Mononuclear cell (primary cell): ENCODE results near the gene UBR1. TPM values are rescaled to one million over a fixed set of nuclear protein-coding genes. Genes with fewer than 3 reads are reported as not detected.

Experiments
- H3K27me3 ChIP-seq: 2 replicates; pipeline ENCODE4 v1.6.0; 2011; ENCODE audit warnings: low read length, control low read depth; ENCODE audit not compliant: insufficient read depth
- H3K4me1 ChIP-seq: 2 replicates; pipeline ENCODE4 v1.5.1; 2011; ENCODE audit warnings: mild to moderate bottlenecking, low read length, control low read depth; ENCODE audit not compliant: insufficient read depth
- H3K4me3 ChIP-seq: 2 replicates; pipeline ENCODE4 v1.5.1; 2011; ENCODE audit warnings: mild to moderate bottlenecking, low read length, moderate library complexity
- H3K9me3 ChIP-seq: 2 replicates; pipeline ENCODE4 v1.5.1; 2011; ENCODE audit warnings: low read depth, mild to moderate bottlenecking, control low read depth, low read length
- total RNA-seq: library from RNA; depleted of rRNA; stranded (reverse); fragments of >200 nt; gene quantifications from one replicate; pipeline ENCODE4 v1.2.3, GENCODE V29; 2012

The UBR1 gene
- total RNA-seq, 1 donor: 44.7 TPM

DNA sequence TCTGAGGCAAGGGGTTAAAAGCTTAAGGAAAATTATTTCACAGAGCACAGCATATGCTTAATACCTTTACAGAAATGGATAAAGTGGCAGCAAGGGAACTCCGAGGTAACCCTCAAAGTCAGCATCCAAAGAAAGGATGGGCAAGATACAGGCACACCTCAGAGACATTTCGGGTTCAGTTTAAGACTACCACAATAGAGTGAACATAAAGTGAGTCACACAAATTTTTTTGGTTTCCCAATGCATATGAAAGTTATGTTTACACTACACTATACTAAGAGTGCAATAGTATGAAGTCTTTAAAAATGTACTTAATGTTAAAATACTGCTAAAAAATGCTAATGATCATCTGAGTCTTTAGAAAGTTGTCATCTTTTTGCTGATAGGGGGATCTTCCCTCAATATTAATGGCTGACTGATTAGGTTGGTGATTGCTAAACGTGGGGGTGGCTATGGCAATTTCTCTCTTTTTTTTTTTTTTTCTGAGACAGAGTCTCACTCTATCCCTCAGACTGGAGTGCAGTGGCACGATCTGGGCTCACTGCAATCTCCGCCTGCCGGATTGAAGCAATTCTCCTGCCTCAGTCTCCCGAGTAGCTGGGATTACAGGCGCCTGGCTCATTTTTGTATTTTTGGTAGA is 10.0 kb downstream of the UBR1 start:
- Histone ChIP-seq H3K4me3 (no peak overlapping the region), H3K27me3 (no peaks in the 10 kb centered on the region), H3K4me1 (peaks cover 8% of the 10 kb centered on the region), H3K9me3 (no peaks in the 10 kb centered on the region)

DNA sequence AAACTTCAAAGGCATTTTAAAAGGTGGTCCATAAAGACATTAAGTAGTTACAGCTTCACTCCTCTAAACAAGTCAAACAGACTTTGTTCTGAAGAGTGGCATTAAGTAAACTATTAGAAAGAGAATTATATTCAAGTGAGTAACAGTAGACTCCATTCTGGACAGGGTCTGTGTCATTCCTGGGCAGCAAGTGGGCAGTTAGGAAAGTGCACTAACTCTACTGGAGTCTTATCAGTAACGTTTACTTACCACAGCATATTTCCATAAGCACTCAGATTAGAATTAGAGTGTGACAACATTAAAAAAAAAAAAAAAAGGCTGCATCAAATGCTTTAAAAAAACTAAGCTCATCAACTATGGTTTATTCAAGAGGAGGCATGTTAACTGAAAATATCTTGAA is 10.6 kb downstream of the UBR1 start:
- Histone ChIP-seq H3K27me3 (no peaks in the 10 kb centered on the region), H3K4me3 (no peak overlapping the region), H3K9me3 (no peaks in the 10 kb centered on the region), H3K4me1 (peaks cover 8% of the 10 kb centered on the region)

DNA sequence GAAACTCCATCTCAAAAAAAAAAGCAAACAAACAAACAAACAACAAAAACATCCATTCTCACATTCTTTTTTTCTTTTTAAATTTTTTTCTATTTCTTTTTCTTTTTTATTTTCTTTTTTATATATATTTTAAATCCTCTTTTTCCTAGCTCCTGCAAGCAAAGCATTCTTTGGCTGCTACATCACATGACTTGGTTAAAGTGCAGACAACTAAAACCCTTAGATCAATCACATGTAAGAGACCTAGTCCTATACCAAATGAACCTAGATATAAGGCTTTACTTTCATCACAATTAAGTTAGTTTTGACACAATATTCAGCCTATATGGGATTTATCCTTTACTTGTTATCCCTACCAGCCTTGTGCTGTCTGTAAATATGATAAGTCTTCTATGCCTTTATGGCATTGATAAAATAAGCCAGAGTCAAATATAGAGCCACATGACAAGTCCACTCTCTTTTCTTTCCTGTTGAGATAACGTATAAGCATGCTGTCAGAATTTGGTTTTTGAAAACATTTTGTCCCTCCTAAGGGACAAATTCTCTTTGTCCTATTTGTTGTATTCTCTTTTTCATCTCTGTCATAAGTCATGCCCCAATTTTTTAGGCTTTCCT is 11.3 kb downstream of the UBR1 start:
- no peaks in the 10 kb centered on the region for H3K9me3 ChIP-seq
- peaks cover 8% of the 10 kb centered on the region for H3K4me1 ChIP-seq
- no peaks in the 10 kb centered on the region for H3K27me3 ChIP-seq
- H3K4me3 ChIP-seq: no peak overlapping the region

DNA sequence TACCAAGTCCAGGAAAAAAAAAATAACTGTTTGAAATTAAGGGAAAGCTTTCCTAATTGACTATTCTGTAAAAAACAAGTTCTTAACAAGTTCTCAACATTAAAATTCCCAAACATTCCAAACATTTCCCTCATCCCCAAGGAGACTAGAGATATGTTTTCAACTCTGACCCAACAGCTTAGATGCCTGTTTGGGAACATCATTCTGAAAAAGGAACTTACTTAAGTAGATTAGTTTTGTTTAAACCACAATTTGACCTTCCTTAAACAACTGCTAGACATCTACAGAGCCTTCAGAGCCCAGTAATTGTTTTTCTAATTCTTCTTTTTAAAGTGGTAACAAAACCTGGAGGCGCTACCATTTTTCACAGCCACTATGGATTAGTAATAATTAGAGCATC is 12.8 kb downstream of the UBR1 start:
- Histone ChIP-seq H3K9me3 (no peaks in the 10 kb centered on the region), H3K4me1 (peaks cover 8% of the 10 kb centered on the region), H3K27me3 (no peaks in the 10 kb centered on the region), H3K4me3 (no peak overlapping the region)

DNA sequence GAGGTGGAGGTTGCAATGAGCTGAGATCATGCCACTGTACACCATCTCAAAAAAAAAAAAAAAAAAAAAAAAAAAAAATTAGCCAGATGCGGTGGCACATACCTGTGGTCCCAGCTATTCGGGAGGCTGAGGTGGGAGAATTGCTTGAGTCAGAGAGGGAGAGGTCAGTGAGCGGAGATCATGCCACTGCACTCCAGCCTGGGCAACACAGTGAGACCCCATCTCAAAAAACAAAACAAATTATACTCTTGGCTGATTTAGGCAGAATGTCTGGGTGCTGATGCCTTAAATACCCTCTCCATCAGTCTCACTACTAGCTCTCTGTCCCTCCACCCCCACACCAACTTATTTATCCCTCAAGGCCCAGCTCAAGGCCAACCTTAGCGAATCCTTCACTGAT is 14.0 kb downstream of the UBR1 start:
- Histone ChIP-seq H3K4me1 (peaks cover 8% of the 10 kb centered on the region), H3K27me3 (no peaks in the 10 kb centered on the region), H3K9me3 (no peaks in the 10 kb centered on the region), H3K4me3 (no peak overlapping the region)

DNA sequence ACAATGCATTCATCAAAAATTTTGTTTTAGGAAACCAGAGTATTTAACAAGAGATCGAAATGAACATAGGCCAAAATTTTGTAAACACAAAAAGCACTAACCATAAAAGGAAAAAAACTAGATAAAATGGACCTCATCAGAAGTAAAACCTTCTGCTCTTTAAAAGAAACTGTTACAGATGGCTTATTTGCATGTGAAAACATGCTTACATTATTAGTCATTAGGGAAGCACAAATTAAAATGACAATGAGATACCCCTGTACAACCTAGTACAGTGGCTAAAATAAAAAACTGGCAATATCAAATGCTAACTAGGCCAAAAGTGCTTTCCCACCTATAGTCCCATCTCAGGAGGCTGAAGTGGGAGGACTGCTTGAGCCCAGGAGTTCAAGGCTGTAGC is 19.3 kb downstream of the UBR1 start:
- H3K4me1 ChIP-seq: no peaks in the 10 kb centered on the region
- H3K27me3 ChIP-seq: no peaks in the 10 kb centered on the region
- no peak overlapping the region for H3K4me3 ChIP-seq
- H3K9me3 ChIP-seq: no peaks in the 10 kb centered on the region

DNA sequence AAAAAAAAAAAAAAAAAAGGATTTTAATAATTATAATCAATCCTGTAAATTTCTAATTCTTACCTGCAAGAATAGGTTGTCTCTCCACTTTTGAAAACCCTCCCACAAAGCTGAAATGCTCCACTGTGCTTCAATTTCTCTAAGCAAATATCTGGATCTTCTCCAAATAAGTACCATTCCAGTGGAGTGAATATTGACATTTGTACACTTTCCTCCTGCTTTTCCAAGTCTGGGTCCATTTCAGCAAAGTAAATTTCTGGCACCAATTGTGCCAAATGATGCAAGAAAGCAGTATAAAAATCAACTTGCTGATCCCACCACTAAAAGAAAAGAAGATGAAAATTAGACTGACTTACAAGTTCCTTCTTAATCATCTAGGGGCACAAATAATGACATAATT is 19.9 kb downstream of the UBR1 start:
- Histone ChIP-seq H3K27me3 (no peaks in the 10 kb centered on the region), H3K9me3 (no peaks in the 10 kb centered on the region), H3K4me1 (no peaks in the 10 kb centered on the region), H3K4me3 (no peak overlapping the region)

DNA sequence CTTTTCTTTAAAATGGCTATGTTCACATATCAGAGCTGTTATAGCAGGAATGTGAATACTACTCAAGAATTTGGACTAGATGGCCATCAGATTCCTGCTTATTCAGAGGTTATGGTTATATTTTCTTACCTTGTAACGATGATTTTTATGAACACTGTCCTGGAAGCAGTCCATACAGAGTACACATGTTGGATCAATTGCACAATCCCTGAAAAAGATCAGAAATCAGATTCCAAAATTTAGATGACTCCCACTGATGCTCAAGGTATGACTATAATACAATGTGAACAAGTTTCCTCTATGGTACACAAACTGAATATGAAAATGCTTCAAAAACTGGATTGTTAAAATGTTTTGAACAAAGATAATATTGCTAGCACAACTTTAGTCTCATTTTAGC is 23.3 kb downstream of the UBR1 start:
- Histone ChIP-seq H3K27me3 (no peaks in the 10 kb centered on the region), H3K4me1 (no peaks in the 10 kb centered on the region), H3K9me3 (no peaks in the 10 kb centered on the region), H3K4me3 (no peak overlapping the region)

DNA sequence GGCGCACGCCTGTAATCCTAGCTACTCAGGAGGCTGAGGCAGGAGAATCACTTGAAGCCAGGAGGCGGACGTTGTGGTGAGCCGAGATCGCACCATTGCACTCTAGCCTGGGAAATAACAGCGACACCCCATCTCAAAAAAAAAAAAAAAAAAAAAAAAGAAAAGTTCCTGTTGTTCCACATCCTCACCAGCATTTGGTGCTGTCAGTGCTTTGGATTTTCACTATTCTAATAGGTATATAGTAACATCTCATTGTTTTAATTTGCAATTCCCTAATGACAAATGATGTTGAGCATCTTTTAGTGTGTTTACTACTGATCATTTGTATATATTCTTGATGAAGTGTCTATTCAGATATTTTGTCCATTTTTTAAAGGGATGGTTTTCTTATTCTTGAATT is 24.6 kb downstream of the UBR1 start:
- H3K9me3 ChIP-seq: no peaks in the 10 kb centered on the region
- H3K27me3 ChIP-seq: no peaks in the 10 kb centered on the region
- no peak overlapping the region for H3K4me3 ChIP-seq
- no peaks in the 10 kb centered on the region for H3K4me1 ChIP-seq

DNA sequence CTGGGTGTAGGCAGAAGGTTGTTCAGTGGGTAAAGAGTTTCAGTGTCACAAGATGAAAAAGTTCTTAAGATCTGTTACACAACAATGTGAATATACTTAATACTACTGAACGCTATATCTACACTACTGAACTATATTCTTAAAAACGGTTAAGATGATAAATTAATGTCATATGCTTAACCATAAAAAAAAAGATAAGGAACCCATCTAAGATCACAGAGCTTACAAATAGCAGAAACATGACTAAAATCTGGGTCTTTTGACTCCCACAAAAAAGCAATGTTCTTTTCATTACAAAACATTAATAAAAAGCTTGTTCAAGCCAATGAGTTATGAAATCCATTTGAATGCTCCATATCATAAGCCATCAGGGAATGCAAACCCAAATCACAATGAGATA is 34.4 kb downstream of the UBR1 start:
- no peaks in the 10 kb centered on the region for H3K9me3 ChIP-seq
- H3K4me1 ChIP-seq: no peaks in the 10 kb centered on the region
- H3K4me3 ChIP-seq: no peak overlapping the region
- H3K27me3 ChIP-seq: no peaks in the 10 kb centered on the region

DNA sequence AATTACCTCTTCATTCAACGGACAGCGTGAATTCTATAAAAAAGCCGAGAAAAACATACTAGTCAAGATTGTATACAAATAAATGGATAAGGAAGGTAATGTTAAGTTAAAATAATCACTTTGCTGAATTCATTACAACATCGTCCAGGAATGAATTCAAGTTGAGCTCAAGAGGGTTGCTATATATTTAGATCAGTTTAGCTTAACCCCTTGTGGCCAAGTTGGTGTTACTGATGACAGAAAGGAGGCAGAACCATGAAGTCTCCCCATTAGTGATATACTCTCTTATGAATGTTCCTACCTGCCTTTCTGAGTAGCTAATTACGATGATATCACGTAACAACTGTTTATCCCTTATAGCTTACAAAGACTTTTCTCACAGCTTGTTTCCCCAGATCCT is 34.9 kb downstream of the UBR1 start:
- Histone ChIP-seq H3K4me1 (no peaks in the 10 kb centered on the region), H3K9me3 (no peaks in the 10 kb centered on the region), H3K4me3 (no peak overlapping the region), H3K27me3 (no peaks in the 10 kb centered on the region)

DNA sequence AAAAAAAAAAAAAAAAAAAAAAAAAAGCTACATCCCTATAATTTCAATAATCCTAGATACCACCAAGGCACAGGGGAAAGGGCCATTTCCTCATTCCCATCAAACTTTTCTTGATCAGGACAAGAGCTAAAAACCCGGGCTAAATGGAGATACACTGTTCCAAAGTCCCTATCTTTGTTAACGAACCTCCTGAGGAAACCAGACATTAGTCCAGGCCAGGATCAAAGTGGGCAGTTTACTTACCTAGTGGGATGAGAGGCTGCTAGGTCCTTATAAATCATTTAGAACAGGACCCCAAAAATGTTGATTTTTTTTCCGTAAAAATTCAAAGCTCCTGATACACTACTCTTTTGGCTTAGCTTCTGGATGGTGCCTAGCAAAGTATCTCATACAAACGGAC is 35.6 kb downstream of the UBR1 start:
- H3K9me3 ChIP-seq: no peaks in the 10 kb centered on the region
- H3K4me3 ChIP-seq: no peak overlapping the region
- H3K4me1 ChIP-seq: no peaks in the 10 kb centered on the region
- H3K27me3 ChIP-seq: no peaks in the 10 kb centered on the region

DNA sequence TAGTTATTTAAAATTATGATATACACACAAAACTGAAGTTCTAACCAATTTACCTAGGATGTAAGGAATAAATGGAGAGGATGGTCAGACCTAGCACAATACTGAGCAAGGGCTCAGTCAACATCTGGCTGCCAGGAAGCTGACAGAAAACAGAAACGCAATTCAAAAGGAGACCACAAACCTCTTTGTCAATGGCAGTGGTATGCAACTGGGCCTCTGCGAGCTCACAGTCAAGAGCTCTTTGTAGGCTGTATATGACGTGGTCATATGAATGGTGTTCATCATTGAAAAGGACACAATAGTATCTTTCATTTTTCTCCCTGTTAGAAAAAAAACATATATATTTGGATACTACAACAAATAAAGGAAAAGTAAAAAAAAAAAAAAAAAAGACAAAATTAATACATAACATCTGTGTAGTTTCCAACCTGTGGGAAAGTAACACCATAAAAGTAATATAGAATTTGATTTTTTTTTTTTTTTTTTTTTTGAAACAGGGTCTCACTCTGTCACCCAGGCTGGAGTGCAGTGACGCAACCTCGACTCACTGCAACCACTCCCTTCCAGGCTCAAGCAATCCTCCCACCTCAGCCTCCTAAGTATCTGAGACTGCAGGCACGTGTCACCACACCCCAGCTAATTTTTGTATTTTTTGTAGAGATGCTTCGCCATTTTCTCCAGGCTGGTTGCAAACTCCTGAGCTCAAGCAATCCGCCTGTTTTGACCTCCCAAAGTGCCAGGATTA is 37.9 kb downstream of the UBR1 start:
- Histone ChIP-seq H3K27me3 (no peaks in the 10 kb centered on the region), H3K4me3 (no peak overlapping the region), H3K4me1 (no peaks in the 10 kb centered on the region), H3K9me3 (no peaks in the 10 kb centered on the region)

DNA sequence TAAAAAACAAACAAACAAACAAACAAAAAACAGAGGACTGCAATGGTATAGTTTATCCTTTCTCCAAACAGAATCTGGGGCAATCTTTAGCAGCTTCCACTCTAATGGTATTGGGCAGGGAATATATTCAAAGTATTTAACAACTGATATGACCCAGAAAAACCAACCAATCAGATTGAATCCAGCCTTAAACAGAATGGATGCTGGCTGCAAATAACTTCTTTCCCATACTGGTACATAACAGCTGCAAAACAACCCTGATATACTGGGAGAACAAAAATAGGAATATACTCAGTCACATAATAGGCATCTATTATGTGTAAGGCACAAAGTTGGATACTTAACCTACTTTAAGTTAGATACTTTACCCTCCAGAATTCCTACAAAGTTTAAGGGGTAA is 49.1 kb downstream of the UBR1 start:
- H3K4me1 ChIP-seq: no peaks in the 10 kb centered on the region
- H3K9me3 ChIP-seq: no peaks in the 10 kb centered on the region
- no peaks in the 10 kb centered on the region for H3K27me3 ChIP-seq
- H3K4me3 ChIP-seq: no peak overlapping the region

DNA sequence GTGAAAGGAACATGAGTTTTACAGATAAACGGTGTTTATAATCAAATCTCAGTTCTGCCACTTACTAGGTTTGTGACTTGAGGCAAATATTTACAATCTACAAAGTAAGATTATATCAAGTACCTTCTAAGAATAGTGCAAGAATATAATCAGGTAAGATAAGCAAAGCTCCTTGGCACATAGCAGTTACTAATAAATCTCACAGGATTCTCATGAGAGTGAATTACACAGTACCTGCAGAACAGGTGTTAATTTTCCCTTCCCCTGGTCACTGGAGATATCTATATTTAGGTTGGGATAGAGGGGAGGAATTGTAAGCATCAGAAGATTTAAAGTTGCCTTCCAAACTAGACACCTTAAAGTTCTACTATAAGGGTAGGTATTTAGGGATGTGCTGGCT is 53.0 kb downstream of the UBR1 start:
- H3K4me3 ChIP-seq: no peak overlapping the region
- no peaks in the 10 kb centered on the region for H3K9me3 ChIP-seq
- no peaks in the 10 kb centered on the region for H3K27me3 ChIP-seq
- no peaks in the 10 kb centered on the region for H3K4me1 ChIP-seq

DNA sequence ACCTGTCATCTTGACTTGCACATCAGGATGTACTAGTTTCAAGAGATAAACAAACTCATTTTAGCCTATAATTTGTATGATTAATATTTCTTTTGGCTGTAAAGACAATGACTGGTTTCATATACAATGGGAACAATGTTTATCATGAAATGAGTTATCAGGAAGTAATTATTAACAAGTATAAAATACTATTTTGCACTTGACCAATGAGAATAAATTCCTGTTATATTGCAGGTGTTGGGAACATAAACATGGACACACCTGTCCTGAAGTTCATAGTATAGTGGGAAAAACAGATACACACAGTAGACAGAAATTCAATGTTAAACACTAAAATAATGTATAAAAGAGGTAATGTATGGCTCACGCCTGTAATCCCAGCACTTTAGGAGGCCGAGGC is 56.9 kb downstream of the UBR1 start:
- Histone ChIP-seq H3K4me3 (no peak overlapping the region), H3K4me1 (no peaks in the 10 kb centered on the region), H3K9me3 (no peaks in the 10 kb centered on the region)

More for the DNA sequence above, 56.9 kb downstream of the UBR1 start:
- H3K27me3 ChIP-seq: no peaks in the 10 kb centered on the region
